Ishikawa (cell line): ENCODE data around the gene PLCB4.

Experiments used
- EP300 ChIP-seq: IDR thresholded peaks from 2 replicates; pipeline ENCODE4 v1.6.1; 2012; ENCODE audit warnings: borderline replicate concordance
- FOXM1 ChIP-seq: IDR thresholded peaks from 2 replicates; pipeline ENCODE4 v1.6.1; 2012; ENCODE audit warnings: low read depth, borderline replicate concordance
- NFIC ChIP-seq: IDR thresholded peaks from 2 replicates; pipeline ENCODE4 v1.6.1; 2012
- RAD21 ChIP-seq: IDR thresholded peaks from 2 replicates; pipeline ENCODE4 v1.6.1; 2012; ENCODE audit warnings: low read depth
- TAF1 ChIP-seq: IDR thresholded peaks from 2 replicates; pipeline ENCODE4 v1.6.1; 2012; ENCODE audit warnings: low read depth, mild to moderate bottlenecking
- YY1 ChIP-seq: IDR thresholded peaks from 2 replicates; pipeline ENCODE4 v1.6.1; 2012; ENCODE audit warnings: low read depth
- ZBTB7A ChIP-seq: IDR thresholded peaks from 2 replicates; pipeline ENCODE4 v1.6.1; 2012; ENCODE audit warnings: low read depth
- TF ChIP-seq, protein P1 (sequence below): IDR thresholded peaks from 2 replicates; pipeline ENCODE4 v1.6.1; 2012
- TF ChIP-seq, protein P2 (sequence below): IDR thresholded peaks from 2 replicates; pipeline ENCODE4 v1.6.1; 2012; ENCODE audit warnings: low read depth, mild to moderate bottlenecking

DNA sequence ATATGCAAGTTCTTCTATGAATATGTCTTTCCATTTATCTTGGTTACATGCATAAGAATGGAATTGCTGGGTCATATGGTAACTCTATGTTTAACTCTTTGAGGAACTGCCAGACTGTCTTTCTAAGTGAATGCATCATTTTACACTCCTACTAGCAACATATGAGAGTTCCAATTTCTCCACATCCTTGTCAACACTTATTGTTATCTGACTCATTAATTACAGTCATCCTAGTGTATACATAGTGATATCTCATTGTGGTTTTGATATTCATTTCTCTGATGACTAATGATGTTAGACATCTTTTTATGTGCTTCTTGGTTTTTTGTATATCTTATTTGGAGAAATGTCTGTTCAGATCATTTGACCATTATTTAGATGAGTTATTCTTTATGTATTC lies 348.8 kb downstream of the PLCB4 start:
- TF ChIP-seq, protein P1, sequence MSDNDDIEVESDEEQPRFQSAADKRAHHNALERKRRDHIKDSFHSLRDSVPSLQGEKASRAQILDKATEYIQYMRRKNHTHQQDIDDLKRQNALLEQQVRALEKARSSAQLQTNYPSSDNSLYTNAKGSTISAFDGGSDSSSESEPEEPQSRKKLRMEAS: no peak
- TF ChIP-seq EP300 (no peak), YY1 (no peak), TAF1 (no peak), RAD21 (no peak), ZBTB7A (no peak), NFIC (no peak), FOXM1 (no peak)
- TF ChIP-seq, protein P2, sequence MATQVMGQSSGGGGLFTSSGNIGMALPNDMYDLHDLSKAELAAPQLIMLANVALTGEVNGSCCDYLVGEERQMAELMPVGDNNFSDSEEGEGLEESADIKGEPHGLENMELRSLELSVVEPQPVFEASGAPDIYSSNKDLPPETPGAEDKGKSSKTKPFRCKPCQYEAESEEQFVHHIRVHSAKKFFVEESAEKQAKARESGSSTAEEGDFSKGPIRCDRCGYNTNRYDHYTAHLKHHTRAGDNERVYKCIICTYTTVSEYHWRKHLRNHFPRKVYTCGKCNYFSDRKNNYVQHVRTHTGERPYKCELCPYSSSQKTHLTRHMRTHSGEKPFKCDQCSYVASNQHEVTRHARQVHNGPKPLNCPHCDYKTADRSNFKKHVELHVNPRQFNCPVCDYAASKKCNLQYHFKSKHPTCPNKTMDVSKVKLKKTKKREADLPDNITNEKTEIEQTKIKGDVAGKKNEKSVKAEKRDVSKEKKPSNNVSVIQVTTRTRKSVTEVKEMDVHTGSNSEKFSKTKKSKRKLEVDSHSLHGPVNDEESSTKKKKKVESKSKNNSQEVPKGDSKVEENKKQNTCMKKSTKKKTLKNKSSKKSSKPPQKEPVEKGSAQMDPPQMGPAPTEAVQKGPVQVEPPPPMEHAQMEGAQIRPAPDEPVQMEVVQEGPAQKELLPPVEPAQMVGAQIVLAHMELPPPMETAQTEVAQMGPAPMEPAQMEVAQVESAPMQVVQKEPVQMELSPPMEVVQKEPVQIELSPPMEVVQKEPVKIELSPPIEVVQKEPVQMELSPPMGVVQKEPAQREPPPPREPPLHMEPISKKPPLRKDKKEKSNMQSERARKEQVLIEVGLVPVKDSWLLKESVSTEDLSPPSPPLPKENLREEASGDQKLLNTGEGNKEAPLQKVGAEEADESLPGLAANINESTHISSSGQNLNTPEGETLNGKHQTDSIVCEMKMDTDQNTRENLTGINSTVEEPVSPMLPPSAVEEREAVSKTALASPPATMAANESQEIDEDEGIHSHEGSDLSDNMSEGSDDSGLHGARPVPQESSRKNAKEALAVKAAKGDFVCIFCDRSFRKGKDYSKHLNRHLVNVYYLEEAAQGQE: no peak
